ENCODE results near the gene THEMIS.

- TF ChIP-seq CTCF (IDR thresholded peaks at IDR 0.05; ENCODE audit: insufficient read depth, low read length) (no peak), REST (IDR thresholded peaks at IDR 0.05; ENCODE audit: insufficient replicate concordance, low read depth) (no peak), SPI1 (IDR thresholded peaks at IDR 0.05; ENCODE audit: borderline replicate concordance, low read depth) (no peak), POLR2AphosphoS5 (IDR thresholded peaks at IDR 0.05; ENCODE audit: low read depth) (no peak)
Measured at GRCh38 chr6:127860723-127861122, 40.1 kb downstream of the THEMIS start.

All from HL-60 (cell line).